Effector memory CD8-positive, alpha-beta T cell (primary cell): ENCODE data around the gene CTNND2.

Experiments used
- ATAC-seq: fragments of 150-1000 bp; cut with Tn5 transposase; replicated peaks from 2 replicates; pipeline ENCODE4 v1.10.0; 2021; ENCODE audit warnings: mild to moderate bottlenecking, moderate library complexity
- DNase-seq, 3 experiments: peaks; one replicate each; pipeline ENCODE4 v3.0.0; 2021
- H3K27ac Mint-ChIP-seq, 2 donors: one replicate each; pipeline ENCODE4 v1.8.0; 2022; ENCODE audit warnings: mild to moderate bottlenecking in 2 of 2, mixed read lengths in 2 of 2, moderate library complexity in 2 of 2
- H3K27me3 Mint-ChIP-seq, 2 donors: one replicate each; pipeline ENCODE4 v1.8.0; 2022; ENCODE audit warnings: mixed read lengths in 2 of 2
- H3K36me3 Mint-ChIP-seq: one replicate; pipeline ENCODE4 v1.8.0; 2022; ENCODE audit warnings: mild to moderate bottlenecking, moderate library complexity, mixed read lengths; ENCODE audit not compliant: insufficient read depth
- H3K4me1 Mint-ChIP-seq, 2 donors: one replicate each; pipeline ENCODE4 v1.8.0; 2022; ENCODE audit warnings: low read depth in 2 of 2, mixed read lengths in 2 of 2
- H3K4me3 Mint-ChIP-seq, 2 donors: one replicate each; pipeline ENCODE4 v1.8.0; 2022; ENCODE audit warnings: mild to moderate bottlenecking in 2 of 2, mixed read lengths in 2 of 2, moderate library complexity in 2 of 2
- H3K9me3 Mint-ChIP-seq, 2 donors: one replicate each; pipeline ENCODE4 v1.8.0; 2022; ENCODE audit warnings: mixed read lengths in 2 of 2

CTNND2 gene

DNA sequence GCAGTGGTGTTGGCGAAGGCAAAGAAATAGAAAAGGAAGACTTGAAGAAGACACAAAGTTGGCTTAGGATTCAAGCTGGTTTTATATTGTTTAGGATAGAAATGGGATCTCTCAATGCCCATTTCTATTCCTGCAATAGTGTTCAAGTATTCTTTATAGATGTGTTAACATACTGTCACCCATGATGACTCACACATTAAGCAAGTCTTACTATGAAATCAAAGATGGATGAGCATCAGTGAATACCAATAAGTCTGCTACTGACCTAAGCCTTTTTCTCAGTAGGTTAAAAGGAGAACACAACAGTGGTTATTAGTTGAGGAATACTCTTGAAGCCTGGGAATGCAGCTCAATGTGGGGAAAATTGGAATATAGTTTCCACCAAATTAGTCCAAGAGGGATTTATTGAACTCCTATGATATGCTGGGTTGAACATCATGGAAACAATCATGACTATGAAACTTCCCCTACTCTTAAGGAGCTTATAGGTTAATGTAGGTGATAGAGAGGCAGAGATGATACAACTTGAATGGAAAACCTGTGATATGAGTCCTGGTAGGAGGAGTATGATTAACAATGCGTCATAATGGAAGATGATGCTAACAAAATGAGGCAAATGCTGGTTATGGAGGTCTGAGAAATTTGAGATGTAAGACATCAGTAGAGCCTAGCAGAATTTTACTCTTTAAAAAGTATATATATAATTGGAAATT, 726.1 kb downstream of the CTNND2 start:
- peaks cover 7 to 9% of the 10 kb centered on the region in 2 donors for H3K9me3 Mint-ChIP-seq
- no peak overlapping the region for H3K27ac Mint-ChIP-seq

DNA sequence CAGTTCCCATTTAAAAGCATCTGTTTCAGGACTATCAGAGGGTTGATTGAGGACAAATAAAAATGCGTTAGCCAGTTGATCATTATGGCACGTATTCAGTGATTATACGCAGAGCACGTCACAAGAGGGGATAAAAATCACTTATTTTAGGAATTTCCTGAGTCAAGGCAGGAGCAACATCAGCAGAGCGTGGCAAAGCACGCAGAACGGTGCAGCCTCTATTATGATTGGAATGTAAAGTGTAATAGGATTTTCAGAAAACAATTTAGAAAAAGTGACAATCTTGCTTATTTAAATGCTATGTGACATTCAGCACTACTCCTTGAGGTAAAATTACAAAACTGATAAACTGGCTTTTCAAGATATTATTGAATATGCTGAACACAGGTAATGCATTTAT, 729.7 kb downstream of the CTNND2 start:
- no peaks in the 10 kb centered on the region for H3K27me3 Mint-ChIP-seq
- ATAC-seq (no peak), DNase-seq (no peak)
- H3K4me3 Mint-ChIP-seq = no peak overlapping the region
- no peak overlapping the region for H3K27ac Mint-ChIP-seq
- H3K36me3 Mint-ChIP-seq = no peaks in the 10 kb centered on the region
- H3K9me3 Mint-ChIP-seq = peaks cover 3 to 7% of the 10 kb centered on the region in 2 donors
- H3K4me1 Mint-ChIP-seq = peaks cover 0 to 5% of the 10 kb centered on the region in 2 donors

More for the DNA sequence above, 726.1 kb downstream of the CTNND2 start:
- Mint-ChIP-seq H3K27me3 (no peaks in the 10 kb centered on the region), H3K4me1 (peaks cover 0 to 1% of the 10 kb centered on the region in 2 donors), H3K36me3 (no peaks in the 10 kb centered on the region), H3K4me3 (no peak overlapping the region)
- no peak for ATAC-seq
- DNase-seq = no peak

DNA sequence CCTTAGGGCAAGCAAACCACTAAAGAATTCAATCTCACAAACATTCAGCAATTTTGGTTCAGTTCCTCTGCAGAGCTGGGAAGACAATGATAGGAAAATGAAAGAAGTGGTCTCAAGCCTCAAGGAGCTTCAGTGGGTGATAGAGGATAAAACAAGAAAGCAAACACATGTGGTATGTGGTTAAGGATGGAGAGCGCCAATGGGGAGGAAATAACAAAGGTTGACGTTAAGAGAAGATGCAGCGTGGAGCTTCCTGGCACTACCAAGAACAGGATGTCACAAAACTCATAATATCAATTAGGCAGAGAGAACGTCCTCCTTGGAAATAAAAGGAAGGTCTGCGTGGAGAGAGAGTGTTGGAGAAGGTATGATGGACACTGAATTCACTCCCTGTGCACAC, 731.8 kb downstream of the CTNND2 start:
- Mint-ChIP-seq H3K27ac (no peak overlapping the region), H3K4me1 (peaks cover 0 to 5% of the 10 kb centered on the region in 2 donors), H3K4me3 (no peak overlapping the region), H3K27me3 (no peaks in the 10 kb centered on the region), H3K36me3 (no peaks in the 10 kb centered on the region), H3K9me3 (peaks cover 3 to 7% of the 10 kb centered on the region in 2 donors)
- ATAC-seq (no peak), DNase-seq (no peak)

DNA sequence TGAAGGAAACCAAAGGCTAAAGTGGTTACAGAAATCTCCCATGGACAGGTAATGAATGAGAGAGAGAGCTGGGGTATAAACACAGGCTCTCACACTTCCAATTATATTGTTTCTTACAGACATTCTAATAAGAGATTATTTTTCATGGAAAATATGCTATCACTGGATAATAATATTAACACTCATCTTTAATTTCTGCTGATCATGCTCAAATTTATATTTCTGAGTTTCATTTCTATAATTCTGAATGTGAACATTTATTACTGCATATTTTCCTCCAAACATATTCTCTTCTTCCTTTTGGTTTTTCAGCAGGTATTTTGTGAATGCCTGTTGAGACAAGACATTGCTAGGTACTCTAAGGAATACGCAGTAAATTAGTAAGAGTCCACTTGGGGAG, 733.0 kb downstream of the CTNND2 start:
- no peak for ATAC-seq
- Mint-ChIP-seq H3K27me3 (no peaks in the 10 kb centered on the region), H3K4me1 (peaks cover 0 to 5% of the 10 kb centered on the region in 2 donors), H3K9me3 (peaks cover 3 to 4% of the 10 kb centered on the region in 2 donors), H3K36me3 (no peaks in the 10 kb centered on the region), H3K4me3 (no peak overlapping the region), H3K27ac (no peak overlapping the region)
- DNase-seq = no peak

DNA sequence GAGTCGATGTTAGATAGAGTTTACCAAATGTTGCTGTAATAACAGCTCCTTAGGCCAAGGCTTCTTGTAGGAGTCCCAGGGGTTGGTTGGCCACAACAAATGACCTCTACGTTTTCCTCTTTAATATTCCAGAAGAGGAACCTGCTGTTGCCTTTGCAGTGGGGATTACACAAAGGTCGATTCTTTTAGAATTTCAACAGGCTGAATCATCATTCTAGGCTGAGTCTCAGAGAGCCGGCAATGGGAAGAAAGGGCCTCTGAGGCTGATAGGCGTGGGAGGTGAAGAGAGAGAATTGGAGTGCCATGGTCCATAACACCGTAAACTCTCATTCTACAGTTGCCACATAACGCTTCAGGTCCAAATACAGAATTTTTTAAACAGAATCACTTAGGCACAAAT, 737.3 kb downstream of the CTNND2 start:
- Mint-ChIP-seq H3K27ac (no peak overlapping the region), H3K4me1 (no peaks in the 10 kb centered on the region), H3K36me3 (no peaks in the 10 kb centered on the region), H3K4me3 (no peak overlapping the region), H3K27me3 (no peaks in the 10 kb centered on the region), H3K9me3 (peaks cover 0 to 1% of the 10 kb centered on the region in 2 donors)
- ATAC-seq = no peak
- DNase-seq = no peak

DNA sequence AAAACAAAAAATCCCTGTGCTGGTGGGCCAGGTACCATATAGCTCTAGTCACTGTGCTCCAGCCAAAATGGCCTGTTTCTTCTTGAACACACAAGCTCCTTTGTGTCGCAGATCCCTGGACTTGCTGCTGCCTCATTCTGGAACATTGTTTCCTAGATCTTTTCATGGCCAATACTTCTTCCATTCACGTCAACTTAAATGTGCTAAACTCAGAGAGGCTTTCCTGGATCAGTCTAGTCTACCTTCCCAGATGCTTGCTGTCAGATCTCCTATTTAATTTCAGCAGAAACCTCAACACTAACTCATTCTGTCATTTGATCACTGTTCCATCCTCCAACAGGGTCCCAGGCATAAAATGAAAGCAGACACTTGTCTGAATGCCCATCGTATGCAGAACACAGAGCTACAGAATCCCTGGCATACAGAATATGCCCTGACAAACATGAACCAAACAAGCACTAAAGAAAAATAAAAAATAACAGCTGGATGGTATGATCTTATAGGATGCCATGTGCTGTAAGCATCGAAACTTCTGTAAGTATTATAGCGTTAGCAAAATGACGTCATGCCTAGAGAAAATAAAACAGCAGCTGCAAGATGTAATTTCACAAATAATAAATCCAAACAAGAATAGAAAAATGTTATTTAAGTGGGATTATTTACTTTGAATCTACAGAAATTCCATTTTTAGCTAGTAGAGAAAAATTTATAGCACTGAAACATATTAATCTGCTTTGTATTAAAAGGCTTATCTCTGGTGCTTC, 739.5 kb downstream of the CTNND2 start:
- no peaks in the 10 kb centered on the region for H3K4me1 Mint-ChIP-seq

DNA sequence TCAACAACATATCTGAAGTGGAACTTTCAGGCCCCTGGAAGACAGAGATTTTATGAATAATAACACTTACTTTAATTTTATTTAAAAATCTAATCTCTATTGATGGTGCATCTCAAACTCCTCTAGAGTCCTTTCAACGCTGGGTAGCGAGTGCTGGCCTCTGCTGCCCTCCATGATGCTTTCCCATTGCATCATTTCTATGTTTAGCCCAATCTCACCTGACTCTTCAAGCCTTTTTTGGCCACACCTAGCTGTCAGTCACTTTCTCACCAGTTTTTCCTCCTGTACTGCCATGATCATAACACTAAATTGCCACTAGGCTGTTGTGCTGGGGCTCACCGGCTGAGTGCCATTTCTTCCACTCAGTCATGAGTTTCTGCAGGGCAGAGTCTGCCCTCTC, 747.1 kb downstream of the CTNND2 start:
- Mint-ChIP-seq H3K4me3 (no peak overlapping the region), H3K9me3 (no peaks in the 10 kb centered on the region), H3K4me1 (no peaks in the 10 kb centered on the region), H3K27me3 (no peaks in the 10 kb centered on the region), H3K36me3 (no peaks in the 10 kb centered on the region), H3K27ac (no peak overlapping the region)
- no peak for ATAC-seq
- no peak for DNase-seq

More for the DNA sequence above, 739.5 kb downstream of the CTNND2 start:
- Mint-ChIP-seq H3K4me3 (no peak overlapping the region), H3K27ac (no peak overlapping the region), H3K36me3 (no peaks in the 10 kb centered on the region), H3K9me3 (peaks cover 0 to 1% of the 10 kb centered on the region in 2 donors), H3K27me3 (no peaks in the 10 kb centered on the region)
- ATAC-seq (no peak), DNase-seq (no peak)

DNA sequence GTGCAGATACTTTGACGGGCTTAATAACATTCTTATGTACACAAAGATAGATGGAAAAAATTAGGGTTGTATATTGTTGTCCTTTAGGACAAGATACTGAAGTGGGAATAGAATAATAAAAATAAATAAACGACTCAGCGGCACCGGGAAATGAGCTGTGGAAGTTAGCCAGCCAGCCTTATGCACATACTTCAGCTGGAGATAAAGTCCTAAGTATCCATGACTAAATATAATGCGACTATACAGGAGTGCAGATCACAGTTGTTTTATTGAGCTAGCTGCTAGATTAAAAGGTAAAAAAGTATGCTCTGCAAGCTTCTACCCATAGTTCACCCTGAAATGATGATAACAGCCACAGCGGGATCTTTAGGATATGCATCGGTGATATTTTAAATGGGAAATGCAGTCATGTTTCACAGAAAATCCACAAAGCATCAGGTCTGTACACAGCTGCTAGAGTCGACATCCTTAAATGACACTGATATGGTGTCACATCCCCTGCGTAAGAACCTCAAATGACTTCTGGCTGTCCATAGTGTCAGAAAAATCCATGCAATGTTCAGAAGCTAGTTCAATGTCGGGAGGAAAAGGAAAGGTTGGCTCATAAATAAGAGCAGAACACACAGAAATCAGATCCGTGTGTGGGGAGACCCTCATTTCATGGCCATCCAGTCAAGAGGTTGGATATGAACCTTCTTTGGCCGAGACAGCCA, 750.4 kb downstream of the CTNND2 start:
- Mint-ChIP-seq H3K27ac (no peak overlapping the region), H3K27me3 (no peaks in the 10 kb centered on the region), H3K4me3 (no peak overlapping the region), H3K9me3 (no peaks in the 10 kb centered on the region), H3K4me1 (no peaks in the 10 kb centered on the region), H3K36me3 (no peaks in the 10 kb centered on the region)
- DNase-seq = no peak
- no peak for ATAC-seq

DNA sequence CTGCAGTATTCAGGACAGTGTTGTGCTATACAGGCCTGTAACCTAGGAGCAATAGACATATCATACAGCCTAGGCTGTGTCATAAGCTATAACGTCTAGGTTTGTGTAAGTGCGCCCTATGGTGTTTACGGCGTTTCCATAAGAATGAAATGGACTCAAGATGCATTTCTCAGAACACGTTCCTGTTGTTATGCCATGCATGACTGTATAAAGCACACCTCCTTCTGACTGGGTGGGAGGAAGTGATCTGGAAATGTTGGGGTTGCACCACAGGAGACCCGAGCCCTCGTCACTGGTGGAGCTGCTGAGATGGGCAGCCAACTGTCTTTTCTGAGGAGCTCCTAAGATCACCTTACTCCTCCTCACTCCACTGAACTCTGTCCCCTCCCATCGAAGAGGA, 751.9 kb downstream of the CTNND2 start:
- Mint-ChIP-seq H3K4me3 (no peak overlapping the region), H3K27ac (no peak overlapping the region), H3K4me1 (no peaks in the 10 kb centered on the region), H3K36me3 (no peaks in the 10 kb centered on the region), H3K9me3 (no peaks in the 10 kb centered on the region), H3K27me3 (no peaks in the 10 kb centered on the region)
- ATAC-seq (no peak), DNase-seq (no peak)

DNA sequence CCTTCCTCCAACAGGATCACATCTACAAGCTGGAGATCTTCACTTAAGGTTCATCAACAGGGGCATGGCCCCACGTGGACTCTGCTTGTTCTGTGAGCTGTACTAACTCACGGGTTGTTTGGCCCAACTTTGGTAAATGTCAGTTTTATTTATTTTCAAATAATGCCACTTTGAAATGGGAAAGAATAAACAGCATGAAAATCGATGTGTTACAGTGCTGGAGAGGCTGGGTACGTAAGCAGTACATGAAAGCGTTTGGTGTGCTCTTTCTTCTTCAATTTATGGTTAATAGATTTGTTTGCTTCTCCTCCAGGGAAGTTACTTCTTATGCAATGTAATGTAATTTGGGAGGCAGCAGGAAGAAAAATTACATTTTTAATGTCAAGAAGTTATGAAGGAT, 753.3 kb downstream of the CTNND2 start:
- Mint-ChIP-seq H3K4me3 (no peak overlapping the region), H3K27ac (no peak overlapping the region)
- no peak for ATAC-seq

DNA sequence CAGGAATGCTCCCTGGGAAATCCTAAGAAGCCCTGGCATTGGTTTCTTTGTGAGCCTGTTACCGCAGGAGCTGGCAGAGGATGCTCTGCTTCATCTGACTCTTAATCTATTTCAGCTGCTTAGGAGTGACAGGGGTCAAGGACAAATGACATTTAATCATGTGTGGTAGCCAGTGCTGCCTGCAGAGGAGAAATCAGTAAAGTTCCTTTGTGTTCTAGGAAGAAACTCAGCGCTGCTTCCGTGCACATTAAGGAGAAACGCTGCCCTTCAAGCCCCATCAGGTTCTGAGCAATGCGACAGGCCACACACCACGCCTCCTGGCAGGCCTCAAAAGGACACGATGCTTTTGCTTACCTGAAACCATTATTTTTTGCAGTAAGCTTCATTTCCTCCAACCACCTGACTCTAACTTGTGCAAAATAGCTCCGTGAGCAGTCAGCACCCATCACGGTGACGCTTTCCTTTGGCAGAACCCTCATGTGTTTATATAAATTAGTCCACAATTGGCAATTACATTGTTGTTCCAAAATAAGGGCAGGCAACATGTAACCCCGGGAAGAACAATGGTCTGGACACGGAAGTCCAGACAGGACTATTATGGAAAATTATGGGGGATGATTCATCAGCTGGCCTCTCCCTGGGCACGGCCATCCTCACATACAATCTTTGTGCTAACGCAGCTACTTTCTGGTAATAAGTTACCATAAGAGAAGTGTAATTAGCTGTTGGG, 755.3 kb downstream of the CTNND2 start:
- H3K4me3 Mint-ChIP-seq = no peak overlapping the region
- H3K27ac Mint-ChIP-seq = no peak overlapping the region
- H3K27me3 Mint-ChIP-seq = peaks cover 0 to 8% of the 10 kb centered on the region in 2 donors

More for the DNA sequence above, 753.3 kb downstream of the CTNND2 start:
- H3K9me3 Mint-ChIP-seq = peaks cover 0 to 2% of the 10 kb centered on the region in 2 donors
- peaks cover 0 to 3% of the 10 kb centered on the region in 2 donors for H3K27me3 Mint-ChIP-seq
- no peaks in the 10 kb centered on the region for H3K36me3 Mint-ChIP-seq
- H3K4me1 Mint-ChIP-seq = peaks cover 0 to 1% of the 10 kb centered on the region in 2 donors
- no peak for DNase-seq

DNA sequence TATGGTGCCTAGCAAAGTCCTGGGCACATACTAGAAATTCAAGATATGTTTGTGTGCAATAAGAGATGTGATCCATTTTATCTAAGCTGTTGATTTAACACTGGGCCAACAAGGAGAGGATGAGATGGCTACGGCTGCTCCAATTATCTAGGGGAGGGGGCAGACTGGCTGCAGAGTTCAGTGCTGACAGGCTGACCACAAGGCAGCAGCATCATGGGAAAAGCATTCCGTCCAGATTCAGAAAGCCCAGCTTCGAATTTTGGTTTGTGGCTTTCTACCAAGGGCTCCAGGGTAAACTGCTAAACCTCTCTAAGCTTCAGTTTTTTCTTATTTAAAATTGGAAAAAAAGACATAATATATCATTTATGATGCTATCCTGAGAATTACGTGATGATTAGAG, 758.1 kb downstream of the CTNND2 start:
- no peak for ATAC-seq
- H3K36me3 Mint-ChIP-seq = no peaks in the 10 kb centered on the region

More for the DNA sequence above, 755.3 kb downstream of the CTNND2 start:
- DNase-seq = no peak
- Mint-ChIP-seq H3K36me3 (no peaks in the 10 kb centered on the region), H3K9me3 (peaks cover 0 to 4% of the 10 kb centered on the region in 2 donors), H3K4me1 (peaks cover 0 to 1% of the 10 kb centered on the region in 2 donors)
- no peak for ATAC-seq

More for the DNA sequence above, 758.1 kb downstream of the CTNND2 start:
- H3K27ac Mint-ChIP-seq = no peak overlapping the region
- DNase-seq = no peak
- H3K4me1 Mint-ChIP-seq = peaks cover 0 to 1% of the 10 kb centered on the region in 2 donors
- H3K9me3 Mint-ChIP-seq = peaks cover 0 to 4% of the 10 kb centered on the region in 2 donors
- H3K27me3 Mint-ChIP-seq = peaks cover 0 to 8% of the 10 kb centered on the region in 2 donors
- no peak overlapping the region for H3K4me3 Mint-ChIP-seq
